GM19099 (cell line): Measurements from ENCODE around the gene CTNNA3.
A peak's percentile ranks its signal among the peaks of the same experiment; 100 is the strongest.

Source experiments
- POLR2A ChIP-seq: IDR thresholded peaks from 3 replicates; pipeline ENCODE4 v1.6.1; 2011; ENCODE audit warnings: low read depth; ENCODE audit not compliant: insufficient read length; ENCODE audit errors: extremely low read depth

The CTNNA3 gene

GRCh38 chr10:65940816-65941662 lies 1755.0 kb downstream of the CTNNA3 start:
- no peak for TF ChIP-seq POLR2A

GRCh38 chr10:65940105-65940504 lies 1755.9 kb downstream of the CTNNA3 start:
- TF ChIP-seq POLR2A: no peak

GRCh38 chr10:65931291-65932070 lies 1764.5 kb downstream of the CTNNA3 start:
- no peak for TF ChIP-seq POLR2A

DNA sequence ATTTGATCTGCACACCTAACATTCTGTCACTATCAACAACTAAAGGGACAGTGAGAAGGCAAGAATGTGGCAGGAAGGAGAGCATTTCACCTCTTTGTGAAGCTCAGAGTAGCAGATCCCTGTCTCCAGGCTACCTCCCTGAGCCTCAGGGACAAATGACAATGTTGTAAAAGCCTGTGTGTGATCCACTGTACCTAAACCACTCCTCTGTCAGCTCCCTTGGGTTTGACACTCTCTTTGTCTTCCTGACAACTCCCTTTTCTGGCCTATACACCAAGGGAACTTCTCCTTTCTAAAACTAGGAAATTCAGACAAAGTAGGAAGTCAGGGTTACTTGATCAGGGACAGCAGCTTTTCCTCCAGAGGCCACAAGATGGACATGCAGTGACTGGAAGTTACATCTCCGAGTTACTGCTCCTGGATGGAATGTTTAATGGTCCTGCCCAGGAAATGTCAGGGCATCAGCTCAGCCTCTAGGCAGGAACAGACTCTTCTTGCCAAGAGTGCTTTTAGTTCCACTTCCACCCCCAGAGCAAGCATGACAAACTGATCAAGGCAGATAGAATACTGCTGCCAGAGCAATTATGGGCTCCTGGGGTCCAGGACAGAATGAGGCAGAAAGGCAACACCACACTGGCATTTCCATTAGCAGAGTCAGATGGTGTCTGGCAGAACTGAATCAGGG lies 1784.7 kb downstream of the CTNNA3 start:
- no peak for TF ChIP-seq POLR2A

GRCh38 chr10:65910209-65910608 lies 1785.8 kb downstream of the CTNNA3 start:
- no peak for TF ChIP-seq POLR2A

- no peak for TF ChIP-seq POLR2A
Observed at GRCh38 chr10:65907199-65907712, 1788.7 kb downstream of the CTNNA3 start.

GRCh38 chr10:65903620-65904019 lies 1792.4 kb downstream of the CTNNA3 start:
- no peak for TF ChIP-seq POLR2A

- no peak for TF ChIP-seq POLR2A
Observed at GRCh38 chr10:65900271-65900670, 1795.7 kb downstream of the CTNNA3 start.

GRCh38 chr10:65898055-65898454 lies 1797.9 kb downstream of the CTNNA3 start:
- TF ChIP-seq POLR2A: no peak

DNA sequence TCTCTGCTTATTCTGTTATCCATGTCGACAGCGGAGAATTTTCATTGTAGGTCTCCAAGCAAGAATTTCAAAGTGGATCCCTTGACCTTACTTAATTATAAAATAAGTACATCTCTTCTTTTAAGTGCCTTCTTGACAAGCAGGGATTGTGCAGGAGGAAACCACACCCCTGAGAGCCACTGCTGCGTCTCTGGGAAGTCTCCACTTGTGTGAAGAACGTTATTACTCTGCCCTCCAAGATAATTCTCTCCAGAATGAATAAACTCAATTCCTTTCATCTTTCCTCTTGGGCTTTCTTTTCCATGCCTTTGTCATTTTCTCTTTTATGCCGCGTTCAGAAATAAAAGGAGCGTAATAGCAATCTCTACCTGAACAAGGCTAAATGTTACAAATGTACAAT lies 1801.0 kb downstream of the CTNNA3 start:
- TF ChIP-seq POLR2A: no peak

- TF ChIP-seq POLR2A: no peak
Observed at GRCh38 chr10:65894379-65894778, 1801.6 kb downstream of the CTNNA3 start.

DNA sequence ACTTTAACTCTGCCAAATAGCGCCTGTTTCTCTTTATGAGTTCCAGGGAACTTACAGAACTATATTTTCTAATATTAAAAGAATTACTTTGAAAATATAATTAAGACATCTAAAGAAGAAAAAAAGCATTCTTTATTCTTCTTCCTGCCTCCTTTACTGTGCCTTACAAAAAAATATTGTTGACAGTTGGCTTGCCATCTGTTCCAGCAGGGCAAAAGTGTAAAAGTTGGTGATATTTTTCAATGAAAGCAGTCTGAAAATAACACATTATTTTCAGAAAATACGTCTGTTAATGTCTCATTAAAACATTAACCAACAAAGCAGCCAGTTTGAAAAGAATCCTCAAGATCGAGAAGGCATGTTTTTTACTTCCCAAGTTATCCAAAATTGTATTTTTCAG lies 1802.3 kb downstream of the CTNNA3 start:
- TF ChIP-seq POLR2A: no peak

DNA sequence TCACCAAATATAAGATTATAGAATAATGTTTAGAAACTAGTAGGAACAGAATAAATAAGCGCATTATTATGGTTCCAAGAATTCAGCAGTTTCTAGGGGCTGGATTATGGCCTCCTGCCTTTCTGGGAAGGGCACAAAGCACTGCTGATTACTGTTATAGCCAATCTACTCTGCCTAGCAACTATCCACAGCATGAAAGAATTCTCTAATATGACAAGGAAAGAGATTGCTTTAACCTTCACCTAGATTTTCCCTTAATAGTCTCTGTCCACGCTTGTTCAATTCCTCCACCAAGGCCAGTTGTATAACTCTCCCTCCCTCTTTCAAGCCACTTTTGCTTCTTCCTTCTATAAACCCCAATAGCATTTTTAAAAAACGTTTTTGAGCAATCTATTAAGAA lies 1803.7 kb downstream of the CTNNA3 start:
- TF ChIP-seq POLR2A: no peak

DNA sequence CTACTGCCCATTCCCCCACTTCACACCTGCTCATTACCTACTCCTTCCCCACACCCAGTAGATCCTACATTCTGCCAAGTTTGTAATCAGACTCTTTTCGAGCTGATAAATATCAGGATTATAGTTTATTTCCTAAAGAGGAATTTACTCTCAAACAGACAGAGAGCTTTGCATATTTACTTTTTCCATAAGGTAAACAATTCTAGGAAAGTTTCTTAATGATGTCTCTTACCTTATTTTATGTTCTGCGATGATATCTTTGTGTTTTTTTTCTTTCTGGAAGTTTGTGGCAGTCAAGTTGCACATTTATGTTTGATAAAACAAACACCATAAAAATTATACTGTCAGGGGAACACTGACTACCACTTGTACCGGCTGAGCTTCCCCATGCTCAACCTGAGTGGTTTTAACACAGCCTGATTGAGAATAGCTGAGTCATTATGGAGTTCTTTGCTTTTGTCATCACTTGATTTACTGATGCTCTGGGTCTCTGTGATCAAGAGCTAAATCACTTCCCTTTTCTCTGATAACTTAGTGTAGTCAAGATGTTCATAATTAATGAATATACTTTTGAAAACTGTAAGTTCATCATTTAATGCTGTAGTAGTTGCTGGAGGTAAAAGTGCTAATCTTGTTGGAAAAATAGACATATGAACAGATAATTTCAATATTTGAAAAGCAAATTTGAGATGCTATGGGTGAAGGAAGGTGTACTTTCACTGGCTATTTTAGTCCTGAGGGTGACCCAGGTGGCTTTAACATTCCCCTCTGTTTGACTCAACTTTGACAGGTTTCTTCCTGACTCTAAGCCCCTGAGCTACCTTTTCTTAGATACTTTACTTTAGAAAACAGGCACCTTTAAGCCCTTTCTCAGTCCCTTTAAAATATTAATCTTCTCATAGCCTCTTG lies 1804.7 kb downstream of the CTNNA3 start:
- TF ChIP-seq POLR2A: peak; percentile 36

DNA sequence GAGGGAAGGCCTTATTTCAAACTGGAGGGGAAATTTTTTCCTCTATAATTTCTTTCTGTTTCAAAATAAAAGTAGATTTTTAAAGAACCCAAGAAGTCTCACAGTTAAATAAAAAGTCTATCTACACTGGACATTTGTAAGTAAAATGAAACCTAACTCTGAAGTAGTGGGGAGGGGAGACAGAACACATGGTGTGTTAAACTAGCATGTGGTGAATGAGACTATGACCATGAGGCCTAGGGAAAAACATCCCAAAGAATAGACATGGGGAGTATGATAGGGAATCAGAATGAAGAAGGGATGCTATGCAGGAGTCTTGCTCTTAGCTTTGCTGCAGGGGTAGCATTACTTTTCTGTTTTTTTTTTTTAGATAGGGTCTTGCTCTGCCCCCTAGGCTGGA lies 1831.5 kb downstream of the CTNNA3 start:
- no peak for TF ChIP-seq POLR2A

GRCh38 chr10:65864036-65864435 lies 1832.0 kb downstream of the CTNNA3 start:
- TF ChIP-seq POLR2A: no peak
